HUES64 (cell line): ENCODE results near the gene SAMHD1.
"Not testable (repeated sequence)": the region's sequence is repeated elsewhere in the genome, so short reads cannot be mapped to it uniquely, and the experiment has no call there.

ENCODE experiments used
- H3K27ac ChIP-seq: 2 replicates; pipeline ENCODE4 v1.7.0; 2013; ENCODE audit warnings: low read depth, low read length, inconsistent platforms
- H3K27me3 ChIP-seq: 2 replicates; pipeline ENCODE4 v1.6.1; 2013; ENCODE audit warnings: mild to moderate bottlenecking, low read length; ENCODE audit not compliant: insufficient read depth
- H3K36me3 ChIP-seq: 2 replicates; pipeline ENCODE4 v1.6.1; 2013; ENCODE audit warnings: mild to moderate bottlenecking, low read length; ENCODE audit not compliant: insufficient read depth
- H3K4me1 ChIP-seq: 2 replicates; pipeline ENCODE4 v1.6.1; 2013; ENCODE audit warnings: mild to moderate bottlenecking, low read length, moderate library complexity; ENCODE audit not compliant: insufficient read depth
- H3K4me3 ChIP-seq: 2 replicates; pipeline ENCODE4 v1.5.1; 2013; ENCODE audit warnings: mild to moderate bottlenecking, low read length, moderate library complexity
- H3K9ac ChIP-seq: 2 replicates; pipeline ENCODE4 v1.6.1; 2013; ENCODE audit warnings: mild to moderate bottlenecking, low read depth, low read length
- H3K9me3 ChIP-seq: 2 replicates; pipeline ENCODE4 v1.6.1; 2013; ENCODE audit warnings: low read depth, low read length; ENCODE audit not compliant: insufficient read depth
- WGBS: fragments of 150-250, 120-280 bp; methylation state at CpG from one replicate; pipeline ENCODE4 v1.1.7; 2013; ENCODE audit warnings: missing lambda C conversion rate; 5-methylcytosine and 5-hydroxymethylcytosine counted together

SAMHD1 gene

DNA sequence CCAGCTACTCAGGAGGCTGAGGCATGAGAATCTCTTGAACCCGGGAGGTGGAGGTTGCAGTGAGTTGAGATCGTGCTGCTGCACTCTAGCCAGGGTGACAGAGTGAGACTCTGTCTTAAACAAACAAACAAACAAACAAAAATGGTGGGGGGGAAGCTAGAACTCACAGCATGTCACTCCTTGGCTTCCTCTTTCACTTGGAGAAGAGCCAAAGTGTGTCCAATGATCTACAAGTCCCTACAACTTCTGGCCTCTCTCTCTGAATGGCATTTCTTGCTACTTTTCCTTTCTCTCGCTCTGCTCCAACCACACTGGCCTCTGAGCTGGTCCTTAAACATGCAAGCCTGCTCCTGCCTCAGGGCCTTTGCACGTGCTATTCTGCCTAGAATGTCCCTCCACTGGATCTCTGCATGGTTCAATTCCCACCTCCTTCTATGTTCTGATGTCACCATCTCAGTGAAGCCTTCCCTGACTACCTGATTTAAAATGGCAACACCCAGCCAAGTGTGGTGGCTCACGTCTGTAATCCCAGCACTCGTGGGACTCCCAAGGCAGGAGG lies 67.5 kb downstream of the SAMHD1 start:
- 80% methylated on average over 6 of the region's 6 CpGs for WGBS
- Histone ChIP-seq H3K36me3 (no peaks in the 10 kb centered on the region), H3K9ac (no peak overlapping the region), H3K27me3 (no peaks in the 10 kb centered on the region), H3K27ac (no peak overlapping the region), H3K4me3 (no peak overlapping the region), H3K4me1 (peaks cover 8% of the 10 kb centered on the region; the same call in 1 of the 2 replicates), H3K9me3 (no peaks in the 10 kb centered on the region)

GRCh38 chr20:36881888-36882287 lies 69.6 kb downstream of the SAMHD1 start:
- H3K27me3 ChIP-seq = no peaks in the 10 kb centered on the region
- no peak overlapping the region for H3K4me3 ChIP-seq
- no peaks in the 10 kb centered on the region for H3K4me1 ChIP-seq
- no peaks in the 10 kb centered on the region for H3K9me3 ChIP-seq
- no peaks in the 10 kb centered on the region for H3K36me3 ChIP-seq
- H3K9ac ChIP-seq = no peak overlapping the region
- WGBS = 87% methylated on average over 4 of the region's 4 CpGs
- H3K27ac ChIP-seq = no peak overlapping the region

GRCh38 chr20:36881331-36881730 lies 70.2 kb downstream of the SAMHD1 start:
- Histone ChIP-seq H3K9ac (no peak overlapping the region), H3K9me3 (no peaks in the 10 kb centered on the region)
- WGBS = 93% methylated on average over 16 of the region's 16 CpGs

DNA sequence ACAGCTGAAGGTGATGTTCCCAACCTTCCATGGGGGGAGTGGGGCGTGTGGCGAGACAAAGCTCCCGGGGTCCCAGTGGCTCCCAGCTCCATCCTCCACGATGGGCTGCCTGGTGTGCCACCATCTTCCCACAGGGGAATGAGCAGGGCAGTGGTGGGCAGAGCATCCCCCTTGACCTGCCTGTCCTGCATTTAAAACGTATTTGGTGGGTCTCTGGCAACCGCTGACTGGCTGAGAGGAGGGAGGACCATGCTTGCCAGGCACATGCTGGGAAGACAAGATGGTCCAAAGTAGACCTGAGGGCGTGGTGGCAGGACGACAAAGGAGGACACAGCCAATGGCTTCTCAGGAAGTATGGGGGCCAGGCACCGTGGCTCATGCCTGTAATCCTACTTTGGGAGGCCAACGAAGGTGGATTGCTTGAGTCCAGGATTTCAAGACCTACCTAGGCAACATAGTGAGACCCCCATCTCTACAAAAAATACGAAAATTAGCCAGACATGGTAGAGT lies 70.7 kb downstream of the SAMHD1 start:
- Histone ChIP-seq H3K27ac (no peak overlapping the region), H3K4me3 (no peak overlapping the region), H3K36me3 (no peaks in the 10 kb centered on the region), H3K9ac (no peak overlapping the region), H3K4me1 (no peaks in the 10 kb centered on the region), H3K27me3 (no peaks in the 10 kb centered on the region), H3K9me3 (no peaks in the 10 kb centered on the region)
- 94% methylated on average over 11 of the region's 11 CpGs for WGBS

More at GRCh38 chr20:36881331-36881730, 70.2 kb downstream of the SAMHD1 start:
- Histone ChIP-seq H3K4me3 (no peak overlapping the region), H3K36me3 (no peaks in the 10 kb centered on the region), H3K27me3 (no peaks in the 10 kb centered on the region), H3K4me1 (no peaks in the 10 kb centered on the region), H3K27ac (no peak overlapping the region)

DNA sequence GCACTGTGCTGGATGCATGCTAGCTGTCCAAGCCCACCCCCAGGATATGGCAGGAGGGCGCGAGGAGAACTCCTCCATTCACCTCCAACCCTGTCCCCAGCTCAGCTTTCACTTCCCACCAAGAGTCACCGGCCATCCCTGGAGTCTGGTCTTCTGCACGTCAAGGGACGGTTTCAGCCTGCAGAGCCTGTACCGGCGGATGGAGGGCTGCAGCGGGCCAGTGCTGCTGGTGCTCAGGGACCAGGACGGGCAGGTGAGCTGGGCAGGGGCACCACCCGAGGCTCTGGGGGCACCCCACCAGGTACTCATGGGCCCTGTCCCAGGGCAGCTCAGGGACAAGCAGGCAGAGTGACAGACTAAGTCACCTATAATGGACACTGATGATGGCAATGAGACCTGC lies 72.6 kb downstream of the SAMHD1 start:
- WGBS = 85% methylated on average over 10 of the region's 10 CpGs

GRCh38 chr20:36876473-36876833 lies 75.1 kb downstream of the SAMHD1 start:
- Histone ChIP-seq H3K4me3 (no peak overlapping the region), H3K9me3 (no peaks in the 10 kb centered on the region), H3K27ac (no peak overlapping the region), H3K36me3 (no peaks in the 10 kb centered on the region), H3K9ac (no peak overlapping the region), H3K27me3 (no peaks in the 10 kb centered on the region), H3K4me1 (no peaks in the 10 kb centered on the region)
- 94% methylated on average over 2 of the region's 3 CpGs for WGBS

More for the DNA sequence above, 72.6 kb downstream of the SAMHD1 start:
- no peaks in the 10 kb centered on the region for H3K9me3 ChIP-seq
- no peak overlapping the region for H3K27ac ChIP-seq
- H3K4me1 ChIP-seq = no peaks in the 10 kb centered on the region
- no peak overlapping the region for H3K9ac ChIP-seq
- no peaks in the 10 kb centered on the region for H3K27me3 ChIP-seq
- no peaks in the 10 kb centered on the region for H3K36me3 ChIP-seq
- H3K4me3 ChIP-seq = no peak overlapping the region

- WGBS = 89% methylated on average over 14 of the region's 14 CpGs
- no peaks in the 10 kb centered on the region for H3K4me1 ChIP-seq
- no peak within 1 kb of the TSS; the same call in 1 of the 2 replicates for H3K9ac ChIP-seq
- no peaks in the 10 kb centered on the region for H3K36me3 ChIP-seq
- H3K4me3 ChIP-seq = no peak within 1 kb of the TSS
- no peaks in the 10 kb centered on the region for H3K27me3 ChIP-seq
- no peaks in the 10 kb centered on the region for H3K9me3 ChIP-seq
- H3K27ac ChIP-seq = no peak within 1 kb of the TSS
Observed at GRCh38 chr20:36875702-36876472, 75.6 kb downstream of the SAMHD1 start, which contains the start of gene TLDC2. TLDC2 (plus strand) TSS chr20:36876138; CDS start chr20:36876175, 37 bp downstream.

GRCh38 chr20:36875093-36875492 lies 76.4 kb downstream of the SAMHD1 start:
- not testable (repeated sequence) for H3K4me3 ChIP-seq, H3K27me3 ChIP-seq, H3K27ac ChIP-seq, H3K9me3 ChIP-seq, H3K4me1 ChIP-seq, H3K36me3 ChIP-seq, H3K9ac ChIP-seq
- 93% methylated on average over 4 of the region's 5 CpGs for WGBS

DNA sequence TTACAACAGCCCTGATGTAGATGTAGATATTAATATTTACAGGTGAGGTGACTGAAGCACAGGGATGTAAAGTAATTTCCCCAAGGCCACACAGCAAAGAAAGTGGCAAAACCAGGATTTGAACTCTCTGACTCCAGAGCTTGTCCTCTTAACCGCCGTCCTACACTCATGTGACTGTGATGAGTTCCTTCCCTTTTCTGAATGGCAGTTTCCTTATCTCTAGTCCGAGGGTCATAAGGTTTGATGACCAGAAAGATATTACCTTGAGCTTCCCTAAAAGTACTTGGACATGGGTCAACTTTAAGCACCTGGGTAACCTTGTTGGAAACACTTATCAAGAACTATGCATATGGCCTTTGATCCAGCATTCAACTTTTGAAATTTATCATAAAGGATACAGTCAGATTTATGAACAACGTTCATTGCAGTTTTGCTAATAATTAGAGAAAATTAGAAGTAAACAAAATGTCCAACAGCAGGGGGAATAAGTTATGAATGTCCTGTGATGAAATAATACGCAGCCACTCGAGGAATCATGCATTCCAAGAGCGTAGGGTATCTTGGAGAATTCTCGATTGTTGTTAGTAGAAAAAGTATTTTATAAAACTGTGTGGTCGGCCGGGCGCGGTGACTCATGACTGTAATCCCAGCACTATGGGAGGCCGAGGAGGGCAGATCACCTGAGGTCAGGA lies 77.9 kb downstream of the SAMHD1 start:
- Histone ChIP-seq H3K9me3 (no peaks in the 10 kb centered on the region), H3K27me3 (no peaks in the 10 kb centered on the region), H3K27ac (no peak overlapping the region), H3K36me3 (no peaks in the 10 kb centered on the region), H3K4me1 (no peaks in the 10 kb centered on the region), H3K4me3 (no peak overlapping the region), H3K9ac (no peak overlapping the region)
- 93% methylated on average over 13 of the region's 13 CpGs for WGBS

DNA sequence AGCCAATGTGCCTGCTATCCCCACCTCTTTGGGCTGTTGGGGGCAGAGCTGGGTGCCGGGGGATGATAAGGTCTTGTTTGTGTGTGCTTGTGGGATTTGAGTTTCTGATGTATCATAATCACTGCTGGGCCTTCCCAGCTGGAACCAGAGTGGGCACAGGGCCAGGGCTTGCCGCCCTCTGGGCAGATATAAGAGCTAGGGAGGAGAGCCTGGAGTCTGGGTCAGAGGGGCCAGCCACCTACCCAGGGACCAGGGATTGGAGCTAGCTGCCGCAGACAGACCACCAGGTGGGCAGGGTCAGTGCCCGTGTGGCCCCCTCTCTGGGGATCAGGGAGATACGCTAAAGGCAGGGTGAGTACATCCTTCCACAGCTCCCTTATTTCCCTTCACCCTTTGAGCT lies 78.7 kb downstream of the SAMHD1 start:
- no peaks in the 10 kb centered on the region for H3K9me3 ChIP-seq
- H3K27ac ChIP-seq = no peak overlapping the region
- no peaks in the 10 kb centered on the region for H3K4me1 ChIP-seq
- no peak overlapping the region for H3K4me3 ChIP-seq
- no peaks in the 10 kb centered on the region for H3K36me3 ChIP-seq
- H3K27me3 ChIP-seq = no peaks in the 10 kb centered on the region
- H3K9ac ChIP-seq = no peak overlapping the region
- 89% methylated on average over 5 of the region's 5 CpGs for WGBS
